Measurements from ENCODE around the gene MZT2A. TPM values are rescaled to one million over a fixed set of nuclear protein-coding genes. Genes with fewer than 3 reads are reported as not detected.
"Not testable (repeated sequence)": the region's sequence is repeated elsewhere in the genome, so short reads cannot be mapped to it uniquely, and the experiment has no call there.

Gene MZT2A
- total and polyA plus RNA-seq, 7 experiments from 2014 or later = 44.9 to 144 (median 110) TPM

GRCh38 chr2:131533609-131534316 lies 41.6 kb upstream of the MZT2A start:
- H3K4me3 ChIP-seq (ENCODE audit: low read length); H3K27me3 ChIP-seq (ENCODE audit: control insufficient read depth in 2 of 2, insufficient read depth in 2 of 2, low read length in 2 of 2); POLR2A ChIA-PET; ATAC-seq; intact Hi-C loops (cut with micrococcal nuclease); DNase-seq; H3K27me3 Mint-ChIP-seq; H3K27ac ChIP-seq (ENCODE audit: low read depth, low read length); H3K36me3 Mint-ChIP-seq; H3K9me3 ChIP-seq (ENCODE audit: control insufficient read depth in 2 of 3, low read length in 3 of 3); H3K36me3 ChIP-seq (ENCODE audit: control insufficient read depth in 2 of 3, insufficient read depth in 3 of 3, low read length in 3 of 3); H3K4me1 Mint-ChIP-seq; H3K27ac Mint-ChIP-seq; CTCF ChIA-PET; H3K4me3 Mint-ChIP-seq; H3K4me1 ChIP-seq (ENCODE audit: control insufficient read depth in 2 of 2, insufficient read depth in 2 of 2, low read length in 2 of 2); H3K9me3 Mint-ChIP-seq: not testable (repeated sequence)

- H3K9me3 Mint-ChIP-seq; intact Hi-C loops (cut with micrococcal nuclease); H3K4me1 ChIP-seq (ENCODE audit: control insufficient read depth in 2 of 2, insufficient read depth in 2 of 2, low read length in 2 of 2); DNase-seq; H3K27me3 Mint-ChIP-seq; H3K4me3 ChIP-seq (ENCODE audit: low read length); H3K27ac ChIP-seq (ENCODE audit: low read depth, low read length); CTCF ChIA-PET; H3K27ac Mint-ChIP-seq; H3K27me3 ChIP-seq (ENCODE audit: control insufficient read depth in 2 of 2, insufficient read depth in 2 of 2, low read length in 2 of 2); H3K9me3 ChIP-seq (ENCODE audit: control insufficient read depth in 2 of 3, low read length in 3 of 3); ATAC-seq; H3K36me3 Mint-ChIP-seq; H3K4me3 Mint-ChIP-seq; H3K36me3 ChIP-seq (ENCODE audit: control insufficient read depth in 2 of 3, insufficient read depth in 3 of 3, low read length in 3 of 3); POLR2A ChIA-PET: not testable (repeated sequence)
- H3K4me1 Mint-ChIP-seq = peaks cover 0 to 11% (median 4%) of the 10 kb centered on the region in 7 donors
These were observed 40.8 kb upstream of the MZT2A start for GRCh38 chr2:131532723-131533608.

GRCh38 chr2:131531547-131532185 lies 39.5 kb upstream of the MZT2A start:
- CTCF ChIA-PET; H3K36me3 ChIP-seq (ENCODE audit: control insufficient read depth in 2 of 3, insufficient read depth in 3 of 3, low read length in 3 of 3); intact Hi-C loops (cut with micrococcal nuclease); H3K4me3 Mint-ChIP-seq; H3K36me3 Mint-ChIP-seq; H3K27ac Mint-ChIP-seq; DNase-seq; H3K4me3 ChIP-seq (ENCODE audit: low read length); ATAC-seq; H3K4me1 ChIP-seq (ENCODE audit: control insufficient read depth in 2 of 2, insufficient read depth in 2 of 2, low read length in 2 of 2); H3K9me3 ChIP-seq (ENCODE audit: control insufficient read depth in 2 of 3, low read length in 3 of 3); POLR2A ChIA-PET; H3K27me3 Mint-ChIP-seq; H3K27me3 ChIP-seq (ENCODE audit: control insufficient read depth in 2 of 2, insufficient read depth in 2 of 2, low read length in 2 of 2); H3K9me3 Mint-ChIP-seq; H3K27ac ChIP-seq (ENCODE audit: low read depth, low read length): not testable (repeated sequence)
- peaks cover 0 to 14% (median 6%) of the 10 kb centered on the region in 7 donors for H3K4me1 Mint-ChIP-seq

GRCh38 chr2:131530626-131531344 lies 38.6 kb upstream of the MZT2A start:
- DNase-seq; H3K4me3 Mint-ChIP-seq; H3K27me3 ChIP-seq (ENCODE audit: control insufficient read depth in 2 of 2, insufficient read depth in 2 of 2, low read length in 2 of 2); H3K4me3 ChIP-seq (ENCODE audit: low read length); ATAC-seq; H3K27ac ChIP-seq (ENCODE audit: low read depth, low read length); CTCF ChIA-PET; H3K9me3 ChIP-seq (ENCODE audit: control insufficient read depth in 2 of 3, low read length in 3 of 3); H3K4me1 ChIP-seq (ENCODE audit: control insufficient read depth in 2 of 2, insufficient read depth in 2 of 2, low read length in 2 of 2); POLR2A ChIA-PET; H3K27me3 Mint-ChIP-seq; H3K36me3 ChIP-seq (ENCODE audit: control insufficient read depth in 2 of 3, insufficient read depth in 3 of 3, low read length in 3 of 3); H3K36me3 Mint-ChIP-seq; H3K27ac Mint-ChIP-seq; intact Hi-C loops (cut with micrococcal nuclease); H3K9me3 Mint-ChIP-seq: not testable (repeated sequence)
- H3K4me1 Mint-ChIP-seq = peaks cover 0 to 15% (median 6%) of the 10 kb centered on the region in 7 donors

DNA sequence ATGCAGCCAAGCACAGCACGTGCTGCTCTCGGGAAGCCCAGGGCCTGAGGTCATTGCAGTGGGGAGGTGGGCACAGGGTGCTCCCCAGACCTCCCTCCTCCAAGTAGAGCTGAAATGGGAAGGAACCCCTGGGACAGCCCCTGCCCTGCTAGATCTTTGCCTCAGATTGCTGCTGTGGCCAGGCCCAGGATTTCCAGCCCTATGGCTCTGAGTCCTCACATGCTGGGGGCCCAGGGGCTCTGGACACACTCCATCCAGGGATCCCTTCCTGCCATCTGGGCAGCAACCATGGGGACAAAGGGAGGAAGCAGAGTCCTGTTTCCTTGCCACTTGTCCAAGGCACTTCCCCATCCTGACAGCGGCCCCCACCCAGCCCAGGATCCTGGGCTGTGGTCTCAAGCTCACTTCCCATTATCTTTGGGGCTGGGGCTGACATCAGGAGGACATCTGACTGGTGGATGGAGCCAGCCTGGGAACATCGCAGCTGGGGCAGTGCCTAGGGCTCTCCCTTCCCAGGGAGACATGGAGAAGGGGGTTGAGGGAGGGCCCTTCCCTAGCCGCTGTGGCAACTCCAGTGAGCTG lies 37.8 kb upstream of the MZT2A start:
- H3K4me1 ChIP-seq (ENCODE audit: control insufficient read depth in 2 of 2, insufficient read depth in 2 of 2, low read length in 2 of 2); H3K9me3 Mint-ChIP-seq; H3K36me3 Mint-ChIP-seq; ATAC-seq; H3K27me3 ChIP-seq (ENCODE audit: control insufficient read depth in 2 of 2, insufficient read depth in 2 of 2, low read length in 2 of 2); H3K36me3 ChIP-seq (ENCODE audit: control insufficient read depth in 2 of 3, insufficient read depth in 3 of 3, low read length in 3 of 3); CTCF ChIA-PET; H3K4me3 ChIP-seq (ENCODE audit: low read length); H3K9me3 ChIP-seq (ENCODE audit: control insufficient read depth in 2 of 3, low read length in 3 of 3); H3K27ac ChIP-seq (ENCODE audit: low read depth, low read length); POLR2A ChIA-PET; H3K27ac Mint-ChIP-seq; DNase-seq; H3K27me3 Mint-ChIP-seq: not testable (repeated sequence)
- intact Hi-C loops (cut with micrococcal nuclease) = loop anchor here (10.0 kb wide), 2 partner anchors 115 to 145 kb away; no protein-coding TSS in a partner anchor
- Mint-ChIP-seq H3K4me3 (peak overlapping the region in 5 of 10 donors; percentile 69 to 91 (median 76)), H3K4me1 (peaks cover 0 to 15% (median 6%) of the 10 kb centered on the region in 7 donors)

All from naive thymus-derived CD4-positive, alpha-beta T cell (primary cell).